HepG2 (cell line): Measurements from ENCODE around the gene LAMA5.

Experiments used
- ATF2 ChIP-seq: sonication (generic); formaldehyde crosslinking; IDR thresholded peaks from 2 replicates; pipeline ENCODE4 v1.4.0; 2020; ENCODE audit warnings: missing genetic modification reagents
- FIP1L1 ChIP-seq: fragments of 200-400 bp; formaldehyde crosslinking; IDR thresholded peaks from 2 replicates; pipeline ENCODE4 v1.6.1; 2018; ENCODE audit warnings: low read depth, mild to moderate bottlenecking, low read length, moderate library complexity, borderline replicate concordance; ENCODE audit not compliant: insufficient read depth
- SRSF9 ChIP-seq: fragments of 200-400 bp; formaldehyde crosslinking; IDR thresholded peaks from 2 replicates; pipeline ENCODE4 v1.6.1; 2018; ENCODE audit warnings: borderline replicate concordance, mild to moderate bottlenecking, low read depth, low read length; ENCODE audit not compliant: insufficient read depth, poor library complexity, severe bottlenecking
- ZNF713 ChIP-seq: sonication (generic); formaldehyde crosslinking; IDR thresholded peaks from 2 replicates; pipeline ENCODE4 v1.4.0; 2020; ENCODE audit warnings: mild to moderate bottlenecking, missing genetic modification reagents

GRCh38 chr20:62372042-62372993 lies 5.2 kb upstream of the LAMA5 start:
- TF ChIP-seq SRSF9 = no peak
- TF ChIP-seq FIP1L1 = no peak
- TF ChIP-seq ZNF713 (CRISPR knock-in tag) = no peak
- TF ChIP-seq ATF2 (CRISPR knock-in tag) = no peak
